Activated naive CD8-positive, alpha-beta T cell (primary cell): ENCODE results near the gene RHOD.

Source experiments
- H3K27ac Mint-ChIP-seq: one replicate; pipeline ENCODE4 v1.8.0; 2021; ENCODE audit warnings: mixed read lengths
- H3K27me3 Mint-ChIP-seq: one replicate; pipeline ENCODE4 v1.8.0; 2021; ENCODE audit warnings: mixed read lengths
- H3K36me3 Mint-ChIP-seq: one replicate; pipeline ENCODE4 v1.8.0; 2021; ENCODE audit warnings: mixed read lengths
- H3K4me1 Mint-ChIP-seq: one replicate; pipeline ENCODE4 v1.8.0; 2021; ENCODE audit warnings: low read depth, mixed read lengths
- H3K4me3 Mint-ChIP-seq: one replicate; pipeline ENCODE4 v1.8.0; 2021; ENCODE audit warnings: mild to moderate bottlenecking, mixed read lengths
- H3K9me3 Mint-ChIP-seq: one replicate; pipeline ENCODE4 v1.8.0; 2021; ENCODE audit warnings: low read depth, mixed read lengths

Gene RHOD

GRCh38 chr11:67066333-67066709 is 9.7 kb downstream of the RHOD start:
- Mint-ChIP-seq H3K27me3 (no peaks in the 10 kb centered on the region), H3K4me1 (no peaks in the 10 kb centered on the region), H3K36me3 (no peaks in the 10 kb centered on the region), H3K9me3 (no peaks in the 10 kb centered on the region), H3K4me3 (no peak overlapping the region), H3K27ac (no peak overlapping the region)

GRCh38 chr11:67071420-67072284 is 15.0 kb downstream of the RHOD start:
- Mint-ChIP-seq H3K27me3 (no peaks in the 10 kb centered on the region), H3K36me3 (no peaks in the 10 kb centered on the region), H3K27ac (no peak overlapping the region), H3K4me1 (peaks cover 3% of the 10 kb centered on the region), H3K9me3 (no peaks in the 10 kb centered on the region), H3K4me3 (peak overlapping the region; percentile 53)

- Mint-ChIP-seq H3K9me3 (no peaks in the 10 kb centered on the region), H3K27me3 (no peaks in the 10 kb centered on the region), H3K4me1 (peaks cover 3% of the 10 kb centered on the region), H3K4me3 (no peak overlapping the region), H3K36me3 (no peaks in the 10 kb centered on the region), H3K27ac (no peak overlapping the region)
These were observed 15.6 kb downstream of the RHOD start for GRCh38 chr11:67072295-67072694.

- Mint-ChIP-seq H3K36me3 (no peaks in the 10 kb centered on the region), H3K9me3 (no peaks in the 10 kb centered on the region), H3K4me1 (peaks cover 3% of the 10 kb centered on the region), H3K27me3 (no peaks in the 10 kb centered on the region), H3K4me3 (no peak overlapping the region), H3K27ac (no peak overlapping the region)
These were observed 17.3 kb downstream of the RHOD start for GRCh38 chr11:67073908-67074307.

- H3K27ac Mint-ChIP-seq, result no peak overlapping the region
- H3K9me3 Mint-ChIP-seq, result no peaks in the 10 kb centered on the region
- H3K4me1 Mint-ChIP-seq, result peaks cover 3% of the 10 kb centered on the region
- no peak overlapping the region for H3K4me3 Mint-ChIP-seq
- H3K27me3 Mint-ChIP-seq, result no peaks in the 10 kb centered on the region
- no peaks in the 10 kb centered on the region for H3K36me3 Mint-ChIP-seq
These were observed 19.6 kb downstream of the RHOD start for GRCh38 chr11:67076202-67076601.

GRCh38 chr11:67079065-67079705 is 22.5 kb downstream of the RHOD start:
- H3K9me3 Mint-ChIP-seq, result no peaks in the 10 kb centered on the region
- H3K27ac Mint-ChIP-seq, result no peak overlapping the region
- H3K4me3 Mint-ChIP-seq, result no peak overlapping the region
- H3K27me3 Mint-ChIP-seq, result peaks cover 4% of the 10 kb centered on the region
- no peaks in the 10 kb centered on the region for H3K36me3 Mint-ChIP-seq
- peaks cover 9% of the 10 kb centered on the region for H3K4me1 Mint-ChIP-seq

- Mint-ChIP-seq H3K27ac (no peak overlapping the region), H3K36me3 (no peaks in the 10 kb centered on the region), H3K4me1 (peaks cover 9% of the 10 kb centered on the region), H3K9me3 (no peaks in the 10 kb centered on the region), H3K4me3 (peak overlapping the region; percentile 59), H3K27me3 (peaks cover 4% of the 10 kb centered on the region)
These were observed 25.6 kb downstream of the RHOD start for GRCh38 chr11:67082071-67082791.

- peaks cover 4% of the 10 kb centered on the region for H3K27me3 Mint-ChIP-seq
- H3K36me3 Mint-ChIP-seq, result no peaks in the 10 kb centered on the region
- no peak overlapping the region for H3K27ac Mint-ChIP-seq
These were observed 27.2 kb downstream of the RHOD start for GRCh38 chr11:67083786-67084366.

GRCh38 chr11:67085617-67086016 is 29.0 kb downstream of the RHOD start:
- H3K4me3 Mint-ChIP-seq, result no peak overlapping the region
- H3K4me1 Mint-ChIP-seq, result peaks cover 9% of the 10 kb centered on the region
- no peaks in the 10 kb centered on the region for H3K36me3 Mint-ChIP-seq
- no peaks in the 10 kb centered on the region for H3K9me3 Mint-ChIP-seq
- peaks cover 4% of the 10 kb centered on the region for H3K27me3 Mint-ChIP-seq
- H3K27ac Mint-ChIP-seq, result no peak overlapping the region

More at GRCh38 chr11:67083786-67084366, 27.2 kb downstream of the RHOD start:
- Mint-ChIP-seq H3K9me3 (no peaks in the 10 kb centered on the region), H3K4me1 (peaks cover 9% of the 10 kb centered on the region), H3K4me3 (no peak overlapping the region)

- no peaks in the 10 kb centered on the region for H3K27me3 Mint-ChIP-seq
- no peak overlapping the region for H3K27ac Mint-ChIP-seq
- no peak overlapping the region for H3K4me3 Mint-ChIP-seq
- H3K4me1 Mint-ChIP-seq, result no peaks in the 10 kb centered on the region
- no peaks in the 10 kb centered on the region for H3K36me3 Mint-ChIP-seq
- H3K9me3 Mint-ChIP-seq, result no peaks in the 10 kb centered on the region
These were observed 34.1 kb downstream of the RHOD start for GRCh38 chr11:67090717-67091116.

- no peaks in the 10 kb centered on the region for H3K9me3 Mint-ChIP-seq
- H3K4me3 Mint-ChIP-seq, result no peak overlapping the region
- H3K27me3 Mint-ChIP-seq, result no peaks in the 10 kb centered on the region
- no peak overlapping the region for H3K27ac Mint-ChIP-seq
- peaks cover 6% of the 10 kb centered on the region for H3K4me1 Mint-ChIP-seq
- H3K36me3 Mint-ChIP-seq, result no peaks in the 10 kb centered on the region
These were observed 38.5 kb downstream of the RHOD start for GRCh38 chr11:67095214-67095507.

- H3K4me3 Mint-ChIP-seq, result no peak overlapping the region
- H3K27me3 Mint-ChIP-seq, result no peaks in the 10 kb centered on the region
- H3K27ac Mint-ChIP-seq, result no peak overlapping the region
- H3K36me3 Mint-ChIP-seq, result no peaks in the 10 kb centered on the region
- H3K9me3 Mint-ChIP-seq, result no peaks in the 10 kb centered on the region
- H3K4me1 Mint-ChIP-seq, result peaks cover 19% of the 10 kb centered on the region
These were observed 42.3 kb downstream of the RHOD start for GRCh38 chr11:67098799-67099429.

- H3K27ac Mint-ChIP-seq, result peak overlapping the region; percentile 47
- H3K4me3 Mint-ChIP-seq, result no peak overlapping the region
- no peaks in the 10 kb centered on the region for H3K27me3 Mint-ChIP-seq
- H3K4me1 Mint-ChIP-seq, result peaks cover 25% of the 10 kb centered on the region
- H3K36me3 Mint-ChIP-seq, result no peaks in the 10 kb centered on the region
- H3K9me3 Mint-ChIP-seq, result no peaks in the 10 kb centered on the region
These were observed 43.2 kb downstream of the RHOD start for GRCh38 chr11:67099831-67100324.

GRCh38 chr11:67102664-67103063 is 46.0 kb downstream of the RHOD start:
- no peaks in the 10 kb centered on the region for H3K27me3 Mint-ChIP-seq
- peak overlapping the region; percentile 29 for H3K27ac Mint-ChIP-seq
- no peaks in the 10 kb centered on the region for H3K36me3 Mint-ChIP-seq
- H3K9me3 Mint-ChIP-seq, result no peaks in the 10 kb centered on the region
- H3K4me1 Mint-ChIP-seq, result peaks cover 27% of the 10 kb centered on the region
- no peak overlapping the region for H3K4me3 Mint-ChIP-seq
